ENCODE data around the gene ZC3H6.
"Not testable (repeated sequence)": the region's sequence is repeated elsewhere in the genome, so short reads cannot be mapped to it uniquely, and the experiment has no call there.

Gene ZC3H6

DNA sequence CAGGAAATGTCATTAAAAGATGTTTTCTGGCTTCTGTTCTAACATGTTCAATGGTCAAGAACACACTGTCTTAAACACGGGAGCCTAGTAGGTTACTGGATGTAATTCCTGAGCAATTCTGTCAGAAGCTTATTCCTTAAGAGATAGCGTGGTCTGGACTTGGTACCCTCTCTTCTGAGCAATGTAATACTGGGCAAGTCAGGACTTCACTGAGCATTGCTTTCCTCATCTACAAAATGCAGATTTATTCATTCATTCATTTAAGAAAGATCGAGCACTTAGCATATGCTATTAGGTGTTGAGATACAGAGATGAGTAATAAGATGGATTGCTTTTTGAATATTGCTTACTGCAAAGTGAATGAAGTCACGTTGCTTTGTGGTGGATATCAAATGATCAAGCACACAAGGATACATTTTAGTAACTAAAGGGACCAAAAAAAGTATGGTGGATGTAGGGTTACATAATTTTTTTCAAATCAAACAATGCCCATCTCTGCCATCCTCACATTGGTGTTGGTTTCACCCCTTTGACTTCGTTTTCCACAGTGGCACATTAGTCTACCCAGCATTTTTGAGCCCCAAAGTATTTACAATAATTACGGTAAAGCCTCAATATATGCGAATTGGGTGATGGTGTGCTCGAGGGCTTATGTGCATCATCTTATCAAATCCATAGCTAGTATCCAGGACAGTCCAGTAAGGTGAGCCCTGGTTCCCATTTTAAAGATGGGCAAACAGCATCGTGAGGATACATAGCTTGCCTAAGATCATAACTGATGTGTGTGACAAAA is 65.3 kb downstream of the ZC3H6 start:
- DNase-seq: no peak

DNA sequence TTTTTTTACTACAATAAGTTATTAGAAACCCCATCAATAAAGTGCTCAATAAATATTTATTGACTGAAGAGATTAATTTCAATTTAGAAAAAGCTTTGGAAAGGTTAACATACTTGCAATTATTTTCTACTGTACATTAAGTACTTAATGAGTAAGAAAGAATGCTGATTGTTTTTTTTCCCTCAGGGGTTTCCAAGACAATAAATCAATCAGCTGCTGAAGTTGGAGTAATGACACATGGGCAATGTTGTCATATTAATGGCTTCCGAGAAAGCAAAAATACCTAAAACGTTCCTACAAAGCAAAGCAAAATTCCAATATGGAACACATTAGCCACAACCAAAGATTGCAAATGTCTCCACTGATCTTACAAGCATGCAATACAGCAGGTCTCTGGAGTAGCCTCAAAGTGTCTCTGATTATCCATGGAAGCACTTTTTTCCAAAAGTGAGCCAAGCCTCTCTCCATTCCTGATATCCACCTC is 66.7 kb downstream of the ZC3H6 start:
- no peak for DNase-seq

DNA sequence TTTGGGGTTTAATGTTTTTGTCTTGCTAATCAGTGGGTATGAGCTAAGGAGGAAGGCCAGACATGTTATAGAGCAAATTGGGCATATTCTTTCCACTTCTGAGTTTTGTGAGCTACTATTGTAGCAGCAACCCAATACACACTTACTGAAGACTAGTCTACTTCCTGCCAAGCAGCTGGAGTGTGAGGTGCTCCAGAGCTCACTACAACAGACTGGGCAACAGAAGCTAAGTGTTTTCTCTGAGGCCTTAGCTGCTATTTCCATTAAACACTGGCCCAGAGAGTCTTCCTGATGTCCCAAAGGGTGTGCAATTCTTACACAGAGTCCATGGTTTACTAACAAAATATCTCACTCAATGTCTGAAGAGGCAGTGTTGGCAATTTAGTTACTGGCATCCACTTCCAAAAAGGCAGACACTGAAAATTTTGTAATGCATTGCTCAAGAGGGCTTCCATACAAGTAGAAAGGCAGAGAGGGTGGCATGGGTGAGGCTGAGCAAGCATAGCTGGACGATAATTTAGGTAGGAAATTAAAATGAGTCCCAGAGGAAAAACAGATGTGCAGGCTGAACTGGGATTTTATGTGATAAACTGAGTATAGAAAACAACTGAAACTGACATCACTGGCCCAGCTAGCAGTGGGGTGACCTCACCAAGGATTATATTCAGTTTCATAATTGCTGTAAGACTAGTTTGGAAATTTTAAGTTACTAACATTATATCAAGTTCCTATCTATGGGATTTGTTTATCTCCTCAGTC is 68.6 kb downstream of the ZC3H6 start:
- no peak for DNase-seq

- DNase-seq: no peak
Observed at GRCh38 chr2:112345030-112346027, 69.9 kb downstream of the ZC3H6 start.

GRCh38 chr2:112352292-112352691 is 76.9 kb downstream of the ZC3H6 start:
- not testable (repeated sequence) for DNase-seq

- not testable (repeated sequence) for DNase-seq
Observed at GRCh38 chr2:112352809-112353603, 77.6 kb downstream of the ZC3H6 start.

DNA sequence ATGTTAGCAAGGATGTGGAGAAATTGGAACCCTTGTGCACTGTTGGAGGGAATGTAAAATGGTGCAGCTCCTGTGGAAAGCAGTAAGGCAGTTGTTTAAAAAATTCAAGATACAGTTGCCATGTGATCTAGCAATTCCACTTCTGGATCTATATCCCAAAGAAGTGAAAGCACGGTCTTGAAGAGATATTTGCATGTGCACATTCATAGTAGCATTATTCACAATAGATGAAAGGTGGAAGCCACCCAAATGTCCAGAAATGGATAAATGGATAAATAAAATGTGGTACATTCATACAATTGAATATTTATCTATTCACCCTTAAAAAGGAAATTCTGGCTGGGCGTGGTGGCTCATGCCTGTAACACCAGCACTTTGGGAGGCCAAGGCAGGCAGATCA is 78.9 kb downstream of the ZC3H6 start:
- not testable (repeated sequence) for DNase-seq

GRCh38 chr2:112360055-112360454 is 84.7 kb downstream of the ZC3H6 start:
- not testable (repeated sequence) for DNase-seq

All from activated CD4-positive, alpha-beta T cell treated with anti-CD3 and anti-CD28 coated beads, Interleukin-2, amount 50 U/mL, for 4 hours (primary cell).